Gastroesophageal sphincter (tissue), 4 donors: ENCODE data around the gene GGNBP2. TPM values are rescaled to one million over a fixed set of nuclear protein-coding genes. Genes with fewer than 3 reads are reported as not detected.

Experiments
- ATAC-seq: fragments of 150-250 bp; one replicate; pipeline ENCODE4 v1.9.1; 2016; ENCODE audit warnings: mild to moderate bottlenecking, moderate library complexity
- H3K27ac ChIP-seq, 4 donors: fragments of 200-600 bp; sonication (generic) in 3 of 4; 1 replicate in 3 of 4; 2 replicates in 1 of 4; pipeline ENCODE4 v1.5.1; 2016 to 2019
- H3K27me3 ChIP-seq: fragments of 200-600 bp; sonication (generic); one replicate; pipeline ENCODE4 v1.5.1; 2019
- H3K36me3 ChIP-seq, 2 donors: fragments of 200-600 bp; sonication (generic); one replicate each; pipeline ENCODE4 v1.5.1; 2019; ENCODE audit warnings: control low read depth in 1 of 2
- H3K4me1 ChIP-seq, 3 donors: fragments of 200-600 bp; sonication (generic); 1 replicate in 2 of 3; 2 replicates in 1 of 3; pipeline ENCODE4 v1.5.1; 2016 to 2019; ENCODE audit warnings: control low read depth in 2 of 3
- H3K4me3 ChIP-seq, 2 donors: fragments of 200-600 bp; sonication (generic); one replicate each; pipeline ENCODE4 v1.5.1; 2019; ENCODE audit warnings: mild to moderate bottlenecking in 1 of 2, moderate library complexity in 1 of 2
- H3K9me3 ChIP-seq, 3 donors: fragments of 200-600 bp; sonication (generic); one replicate each; pipeline ENCODE4 v1.5.1; 2017 to 2019; ENCODE audit warnings: control low read depth in 2 of 3
- CTCF ChIP-seq, 4 experiments: fragments of 200-600 bp in 2 of 4; fragments of 450-650 bp in 2 of 4; sonication (generic) in 1 of 4; IDR thresholded peaks; one replicate each; pipeline ENCODE4 v1.5.1; 2017 to 2019; ENCODE audit warnings: antibody characterized with exemption in 4 of 4, mild to moderate bottlenecking in 2 of 4, moderate library complexity in 2 of 4
- EP300 ChIP-seq: sonication (generic); formaldehyde crosslinking; IDR thresholded peaks from one replicate; pipeline ENCODE4 v1.6.1; 2017; ENCODE audit warnings: antibody characterized with exemption, mild to moderate bottlenecking
- POLR2A ChIP-seq, 2 donors: fragments of 450-650 bp; IDR thresholded peaks; one replicate each; pipeline ENCODE4 v1.6.1; 2017; ENCODE audit warnings: antibody characterized with exemption in 2 of 2, mild to moderate bottlenecking in 2 of 2, moderate library complexity in 1 of 2
- POLR2AphosphoS5 ChIP-seq: sonication (generic); formaldehyde crosslinking; IDR thresholded peaks from one replicate; pipeline ENCODE4 v1.6.1; 2017; ENCODE audit warnings: antibody characterized with exemption
- WGBS, 2 donors: methylation state at CpG; one replicate each; pipeline ENCODE4 v1.1.5; 2018; ENCODE audit warnings: low coverage in 1 of 2; 5-methylcytosine and 5-hydroxymethylcytosine counted together
- total RNA-seq, 4 donors: library from RNA; depleted of rRNA; stranded (reverse); fragments of >200 nt; gene quantifications; one replicate each; pipeline ENCODE4 v1.1.0, GENCODE V29; 2016

The GGNBP2 gene
- 10 to 100 TPM; 40.1 to 62.9 (median 53.6) TPM for total RNA-seq

- Histone ChIP-seq H3K27me3 (no peaks in the 10 kb centered on the region), H3K27ac (peak within 1 kb of the TSS; percentile 96 to 100 (median 100)), H3K9me3 (no peaks in the 10 kb centered on the region), H3K36me3 (peaks cover 0 to 17% of the 10 kb centered on the region in 2 donors), H3K4me1 (peaks cover 0 to 55% (median 18%) of the 10 kb centered on the region in 3 donors), H3K4me3 (peak within 1 kb of the TSS; percentile 71 to 100)
- peak; percentile 81 for ATAC-seq
- 0% methylated on average over 17 of the region's 71 CpGs; no CpG with 5 or more reads in 1 of the 2 donors for WGBS, 2 donors
- TF ChIP-seq CTCF (IDR thresholded peaks at IDR 0.05) = no peak
- peak; percentile 93 for TF ChIP-seq POLR2AphosphoS5
- TF ChIP-seq POLR2A (IDR thresholded peaks at IDR 0.05) = peak; percentile 77 to 90
These were observed at the start of gene GGNBP2 for GRCh38 chr17:36544307-36545076. TSS of gene GGNBP2 (plus strand) at chr17:36544919. CDS start at chr17:36545725, 806 bp downstream.

GRCh38 chr17:36495076-36495578 is 49.6 kb upstream of the GGNBP2 start:
- 67 to 79% methylated on average over 2 of the region's 3 CpGs for WGBS, 2 donors
- Histone ChIP-seq H3K27ac (no peak overlapping the region), H3K27me3 (no peaks in the 10 kb centered on the region), H3K9me3 (no peaks in the 10 kb centered on the region), H3K36me3 (peaks cover 8 to 81% of the 10 kb centered on the region in 2 donors), H3K4me1 (no peaks in the 10 kb centered on the region), H3K4me3 (no peak overlapping the region)
- no peak for ATAC-seq
- TF ChIP-seq CTCF (IDR thresholded peaks at IDR 0.05) = no peak
- no peak for TF ChIP-seq POLR2A (IDR thresholded peaks at IDR 0.05)
- no peak for TF ChIP-seq EP300
- TF ChIP-seq POLR2AphosphoS5 = no peak

GRCh38 chr17:36496018-36496789 is 48.5 kb upstream of the GGNBP2 start:
- Histone ChIP-seq H3K4me3 (no peak overlapping the region), H3K9me3 (no peaks in the 10 kb centered on the region), H3K27me3 (no peaks in the 10 kb centered on the region), H3K4me1 (no peaks in the 10 kb centered on the region), H3K27ac (no peak overlapping the region), H3K36me3 (peaks cover 8 to 92% of the 10 kb centered on the region in 2 donors)
- no peak for ATAC-seq
- no peak for TF ChIP-seq CTCF (IDR thresholded peaks at IDR 0.05)
- TF ChIP-seq EP300 = no peak
- TF ChIP-seq POLR2AphosphoS5 = no peak
- no peak for TF ChIP-seq POLR2A (IDR thresholded peaks at IDR 0.05)
- WGBS, 2 donors = 74 to 86% methylated on average over 5 to 6 of the region's 9 CpGs

GRCh38 chr17:36498155-36498554 is 46.6 kb upstream of the GGNBP2 start:
- H3K27me3 ChIP-seq = no peaks in the 10 kb centered on the region
- no peak overlapping the region for H3K4me3 ChIP-seq
- no peaks in the 10 kb centered on the region for H3K9me3 ChIP-seq
- TF ChIP-seq EP300 (no peak), POLR2A (IDR thresholded peaks at IDR 0.05) (no peak), CTCF (IDR thresholded peaks at IDR 0.05) (no peak), POLR2AphosphoS5 (no peak)
- H3K4me1 ChIP-seq = no peaks in the 10 kb centered on the region
- no peak for ATAC-seq
- H3K36me3 ChIP-seq = peaks cover 7 to 93% of the 10 kb centered on the region in 2 donors
- no peak overlapping the region for H3K27ac ChIP-seq
- 60 to 70% methylated on average over 5 to 8 of the region's 9 CpGs for WGBS, 2 donors
